CD14-positive monocyte (primary cell): ENCODE results near the gene GPR45. TPM values are rescaled to one million over a fixed set of nuclear protein-coding genes. Genes with fewer than 3 reads are reported as not detected.
"Not testable (repeated sequence)": the region's sequence is repeated elsewhere in the genome, so short reads cannot be mapped to it uniquely, and the experiment has no call there.

Experiments used
- DNase-seq, 3 donors: peaks; one replicate each; pipeline ENCODE4 v3.0.0-alpha.2; 2011 to 2022
- H2AFZ ChIP-seq: 2 replicates; pipeline ENCODE4 v1.6.0; 2012; ENCODE audit warnings: mild to moderate bottlenecking, low read depth, low read length, inconsistent platforms; ENCODE audit not compliant: insufficient read depth, poor library complexity, severe bottlenecking
- H3K27ac ChIP-seq, 2 donors: 1 replicate in 1 of 2; 2 replicates in 1 of 2; pipeline ENCODE4 v1.5.1; 2012 to 2013; ENCODE audit warnings: low read length in 2 of 2, control low read depth in 1 of 2, inconsistent platforms in 1 of 2, low read depth in 1 of 2, mild to moderate bottlenecking in 1 of 2
- H3K27me3 ChIP-seq, 2 donors: one replicate each; pipeline versions ENCODE4 v1.6.0 to v1.6.1; 2011 to 2013; ENCODE audit warnings: low read length in 2 of 2; ENCODE audit not compliant: control insufficient read depth in 2 of 2, insufficient read depth in 2 of 2
- H3K36me3 ChIP-seq, 2 donors: replicated peaks in 1 of 2; 1 replicate in 1 of 2; 2 replicates in 1 of 2; pipeline versions ENCODE4 v1.5.1 to v1.6.1; 2012 to 2013; ENCODE audit warnings: low read length in 2 of 2, control low read depth in 1 of 2, inconsistent platforms in 1 of 2, mild to moderate bottlenecking in 1 of 2; ENCODE audit not compliant: insufficient read depth in 2 of 2, control insufficient read depth in 1 of 2
- H3K4me1 ChIP-seq, 2 donors: 1 replicate in 1 of 2; 2 replicates in 1 of 2; pipeline versions ENCODE4 v1.5.1 to v1.6.1; 2012 to 2013; ENCODE audit warnings: low read length in 2 of 2, control low read depth in 1 of 2, inconsistent platforms in 1 of 2, mild to moderate bottlenecking in 1 of 2, moderate library complexity in 1 of 2; ENCODE audit not compliant: insufficient read depth in 2 of 2, control insufficient read depth in 1 of 2
- H3K4me2 ChIP-seq: replicated peaks from 2 replicates; pipeline ENCODE3; 2012; ENCODE audit warnings: low read length, moderate library complexity, mild to moderate bottlenecking; ENCODE audit not compliant: poor library complexity, severe bottlenecking; ENCODE audit errors: extremely low read depth
- H3K4me3 ChIP-seq, 3 experiments: fragments of 200-600 bp in 1 of 3; sonication (generic) in 1 of 3; replicated peaks in 1 of 3; 1 replicate in 2 of 3; 2 replicates in 1 of 3; pipeline ENCODE4 v1.5.1; 2011 to 2013; ENCODE audit warnings: low read length in 3 of 3, mild to moderate bottlenecking in 3 of 3, control low read depth in 2 of 3, low read depth in 2 of 3, inconsistent platforms in 1 of 3, moderate library complexity in 1 of 3
- H3K79me2 ChIP-seq: 2 replicates; pipeline ENCODE4 v1.6.0; 2012; ENCODE audit warnings: mild to moderate bottlenecking, control low read depth, inconsistent platforms, low read length, moderate library complexity; ENCODE audit not compliant: insufficient read depth
- H3K9ac ChIP-seq: 2 replicates; pipeline ENCODE4 v1.6.0; 2017; ENCODE audit warnings: low read length, mild to moderate bottlenecking; ENCODE audit not compliant: insufficient read depth, poor library complexity, severe bottlenecking
- H3K9me3 ChIP-seq, 2 donors: replicated peaks in 1 of 2; 1 replicate in 1 of 2; 2 replicates in 1 of 2; pipeline versions ENCODE4 v1.5.1 to v1.6.1; 2012 to 2013; ENCODE audit warnings: low read length in 2 of 2, control low read depth in 1 of 2; ENCODE audit not compliant: control insufficient read depth in 1 of 2, insufficient read depth in 1 of 2
- H4K20me1 ChIP-seq: 2 replicates; pipeline ENCODE4 v1.6.0; 2012; ENCODE audit warnings: mild to moderate bottlenecking, low read length, control low read depth, moderate library complexity; ENCODE audit not compliant: insufficient read depth
- H3K27ac Mint-ChIP-seq, 7 donors: one replicate each; pipeline ENCODE4 v1.8.0; 2020; ENCODE audit warnings: mild to moderate bottlenecking in 7 of 7, mixed read lengths in 7 of 7, moderate library complexity in 6 of 7, inconsistent platforms in 2 of 7
- H3K27me3 Mint-ChIP-seq, 3 donors: one replicate each; pipeline ENCODE4 v1.8.0; 2021 to 2022; ENCODE audit warnings: low read depth in 3 of 3, mild to moderate bottlenecking in 3 of 3, mixed read lengths in 3 of 3, moderate library complexity in 3 of 3, inconsistent platforms in 1 of 3
- H3K36me3 Mint-ChIP-seq, 2 donors: one replicate each; pipeline ENCODE4 v1.8.0; 2020; ENCODE audit warnings: mixed read lengths in 2 of 2, inconsistent platforms in 1 of 2, mild to moderate bottlenecking in 1 of 2
- H3K4me1 Mint-ChIP-seq: one replicate; pipeline ENCODE4 v1.8.0; 2020; ENCODE audit warnings: mild to moderate bottlenecking, mixed read lengths
- H3K4me3 Mint-ChIP-seq, 2 donors: one replicate each; pipeline ENCODE4 v1.8.0; 2020; ENCODE audit warnings: mild to moderate bottlenecking in 2 of 2, mixed read lengths in 2 of 2, moderate library complexity in 1 of 2
- H3K9me3 Mint-ChIP-seq, 7 donors: one replicate each; pipeline ENCODE4 v1.8.0; 2020 to 2022; ENCODE audit warnings: mixed read lengths in 7 of 7, mild to moderate bottlenecking in 6 of 7, moderate library complexity in 6 of 7, inconsistent platforms in 2 of 7
- WGBS: methylation state at CpG from one replicate; pipeline ENCODE4 v1.1.5; 2013; ENCODE audit warnings: missing lambda C conversion rate; ENCODE audit not compliant: insufficient coverage; 5-methylcytosine and 5-hydroxymethylcytosine counted together
- intact Hi-C, 2 donors: fragments of 100-400 bp; cut with micrococcal nuclease; formaldehyde crosslinking; loops; one replicate each; pipeline versions ENCODE4 v1.15.0 to v1.15.1; 2023
- polyA plus RNA-seq, 3 donors: library from polyadenylated mRNA; depleted of rRNA in 1 of 3; unstranded in 2 of 3; stranded (reverse) in 1 of 3; fragments of 300-500 nt in 2 of 3; fragments of >200 nt in 1 of 3; fragmentation: Illumina TruSeq in 2 of 3; gene quantifications; 1 replicate in 2 of 3; 2 replicates in 1 of 3; pipeline ENCODE4 v1.2.3, GENCODE V29; 2012 to 2021
- TF ChIP-seq, protein P1 (sequence below): fragments of 200-600 bp; IDR thresholded peaks from one replicate; pipeline ENCODE4 v1.8.0; 2022; ENCODE audit warnings: antibody characterized with exemption, mild to moderate bottlenecking

GPR45 gene
- polyA plus RNA-seq, 3 donors, result not detected

DNA sequence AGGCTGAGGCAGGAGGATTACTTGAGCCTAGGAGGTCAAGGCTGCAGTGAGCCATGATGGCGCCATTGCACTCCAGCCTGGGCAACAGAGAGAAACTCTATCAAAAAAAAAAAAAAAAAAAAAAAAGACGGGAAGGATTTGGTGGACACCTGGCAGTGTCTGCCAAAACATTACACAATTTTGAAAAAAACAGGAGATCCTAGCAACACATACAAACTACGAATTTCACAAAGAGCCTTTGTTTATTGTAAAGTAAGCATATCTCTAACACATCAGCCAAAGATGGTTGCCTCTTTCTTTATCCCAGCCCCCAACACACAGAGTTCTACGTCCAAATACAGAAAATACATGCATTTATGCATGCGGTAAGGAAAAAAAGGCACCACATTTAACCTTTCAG lies 7.6 kb downstream of the GPR45 start:
- no peaks in the 10 kb centered on the region for H3K9me3 ChIP-seq
- TF ChIP-seq, protein P1, sequence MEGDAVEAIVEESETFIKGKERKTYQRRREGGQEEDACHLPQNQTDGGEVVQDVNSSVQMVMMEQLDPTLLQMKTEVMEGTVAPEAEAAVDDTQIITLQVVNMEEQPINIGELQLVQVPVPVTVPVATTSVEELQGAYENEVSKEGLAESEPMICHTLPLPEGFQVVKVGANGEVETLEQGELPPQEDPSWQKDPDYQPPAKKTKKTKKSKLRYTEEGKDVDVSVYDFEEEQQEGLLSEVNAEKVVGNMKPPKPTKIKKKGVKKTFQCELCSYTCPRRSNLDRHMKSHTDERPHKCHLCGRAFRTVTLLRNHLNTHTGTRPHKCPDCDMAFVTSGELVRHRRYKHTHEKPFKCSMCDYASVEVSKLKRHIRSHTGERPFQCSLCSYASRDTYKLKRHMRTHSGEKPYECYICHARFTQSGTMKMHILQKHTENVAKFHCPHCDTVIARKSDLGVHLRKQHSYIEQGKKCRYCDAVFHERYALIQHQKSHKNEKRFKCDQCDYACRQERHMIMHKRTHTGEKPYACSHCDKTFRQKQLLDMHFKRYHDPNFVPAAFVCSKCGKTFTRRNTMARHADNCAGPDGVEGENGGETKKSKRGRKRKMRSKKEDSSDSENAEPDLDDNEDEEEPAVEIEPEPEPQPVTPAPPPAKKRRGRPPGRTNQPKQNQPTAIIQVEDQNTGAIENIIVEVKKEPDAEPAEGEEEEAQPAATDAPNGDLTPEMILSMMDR, result no peak
- peaks cover 3 to 4% of the 10 kb centered on the region in 2 donors for H3K4me1 ChIP-seq
- no peaks in the 10 kb centered on the region for H3K27me3 ChIP-seq
- Mint-ChIP-seq H3K4me1 (peaks cover 3% of the 10 kb centered on the region), H3K36me3 (peaks cover 0 to 3% of the 10 kb centered on the region in 2 donors), H3K27me3 (peaks cover 0 to 2% (median 1%) of the 10 kb centered on the region in 3 donors), H3K27ac (no peak overlapping the region), H3K9me3 (peaks cover 0 to 8% (median 3%) of the 10 kb centered on the region in 7 donors), H3K4me3 (no peak overlapping the region)
- no peak overlapping the region for H3K4me3 ChIP-seq
- no peak overlapping the region for H3K4me2 ChIP-seq
- no peak overlapping the region for H3K9ac ChIP-seq
- H3K36me3 ChIP-seq, result no peaks in the 10 kb centered on the region
- WGBS, result no CpG with 5 or more reads among the region's 5 CpGs
- no peaks in the 10 kb centered on the region for H3K79me2 ChIP-seq
- DNase-seq, result no peak
- intact Hi-C loops, result no loop called here
- H4K20me1 ChIP-seq, result no peaks in the 10 kb centered on the region
- no peak overlapping the region for H2AFZ ChIP-seq
- no peak overlapping the region for H3K27ac ChIP-seq

DNA sequence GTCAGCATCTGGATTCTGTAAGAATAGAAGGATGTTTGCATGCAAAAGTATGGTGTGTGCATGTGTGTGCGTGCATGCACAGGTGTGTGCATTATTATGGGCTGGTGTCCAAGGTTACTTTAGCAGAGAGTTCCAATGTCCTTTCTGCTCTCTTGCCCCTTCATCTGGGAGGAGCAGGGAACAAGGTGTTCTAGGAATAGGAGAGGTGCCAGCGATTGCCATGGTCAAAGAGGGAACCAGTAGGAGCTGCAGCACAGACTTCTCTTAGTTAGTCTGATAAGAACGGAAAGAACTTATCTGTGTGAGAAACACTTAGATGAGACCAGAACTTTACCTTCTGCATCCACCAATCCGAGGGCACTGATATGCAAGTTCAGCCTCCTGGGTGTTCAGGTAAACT lies 8.3 kb downstream of the GPR45 start:
- Histone ChIP-seq H2AFZ (no peak overlapping the region), H3K9ac (no peak overlapping the region), H3K4me1 (peaks cover 8 to 11% of the 10 kb centered on the region in 2 donors), H3K36me3 (no peaks in the 10 kb centered on the region), H3K27ac (no peak overlapping the region), H3K27me3 (no peaks in the 10 kb centered on the region), H3K9me3 (no peaks in the 10 kb centered on the region), H4K20me1 (no peaks in the 10 kb centered on the region), H3K4me3 (no peak overlapping the region), H3K79me2 (no peaks in the 10 kb centered on the region), H3K4me2 (no peak overlapping the region)
- Mint-ChIP-seq H3K27ac (no peak overlapping the region), H3K4me1 (peaks cover 7% of the 10 kb centered on the region), H3K4me3 (no peak overlapping the region), H3K9me3 (peaks cover 0 to 8% (median 3%) of the 10 kb centered on the region in 7 donors), H3K36me3 (peaks cover 0 to 3% of the 10 kb centered on the region in 2 donors), H3K27me3 (peaks cover 0 to 2% (median 1%) of the 10 kb centered on the region in 3 donors)
- intact Hi-C loops, result no loop called here
- TF ChIP-seq, protein P1, result no peak
- WGBS, result 100% methylated on average over 3 of the region's 4 CpGs
- no peak for DNase-seq

DNA sequence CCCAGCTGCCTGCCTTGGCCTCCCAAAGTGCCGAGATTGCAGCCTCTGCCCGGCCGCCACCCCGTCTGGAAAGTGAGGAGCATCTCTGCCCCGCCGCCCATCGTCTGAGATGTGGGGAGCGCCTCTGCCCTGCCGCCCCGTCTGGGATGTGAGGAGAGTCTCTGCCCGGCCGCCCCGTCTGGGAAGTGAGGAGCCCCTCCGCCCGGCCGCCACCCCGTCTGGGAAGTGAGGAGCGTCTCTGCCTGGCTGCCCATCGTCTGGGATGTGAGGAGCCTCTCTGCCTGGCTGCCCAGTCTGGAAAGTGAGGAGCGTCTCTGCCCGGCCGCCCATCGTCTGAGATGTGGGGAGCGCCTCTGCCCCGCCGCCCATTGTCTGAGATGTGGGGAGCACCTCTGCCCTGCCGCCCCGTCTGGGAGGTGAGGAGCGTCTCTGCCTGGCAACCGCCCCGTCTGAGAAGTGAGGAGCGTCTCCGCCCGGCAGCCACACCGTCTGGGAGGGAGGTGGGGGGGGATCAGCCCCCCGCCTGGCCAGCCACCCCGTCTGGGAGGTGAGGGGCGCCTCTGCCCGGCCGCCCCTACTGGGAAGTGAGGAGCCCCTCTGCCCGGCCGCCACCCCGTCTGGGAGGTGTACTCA lies 9.6 kb downstream of the GPR45 start:
- H3K4me3 Mint-ChIP-seq, H3K27me3 ChIP-seq, H3K4me3 ChIP-seq, H3K9me3 ChIP-seq, H3K36me3 Mint-ChIP-seq, H3K4me2 ChIP-seq, H3K27ac ChIP-seq, H3K9me3 Mint-ChIP-seq, H4K20me1 ChIP-seq, H2AFZ ChIP-seq, H3K27me3 Mint-ChIP-seq, H3K9ac ChIP-seq, DNase-seq, H3K27ac Mint-ChIP-seq, intact Hi-C loops, H3K79me2 ChIP-seq, H3K36me3 ChIP-seq: not testable (repeated sequence)
- H3K4me1 ChIP-seq, result peaks cover 8 to 14% of the 10 kb centered on the region in 2 donors
- WGBS, result 92% methylated on average over 11 of the region's 43 CpGs
- H3K4me1 Mint-ChIP-seq, result peaks cover 14% of the 10 kb centered on the region
